Adrenal gland (tissue), 5 donors: ENCODE measurements around the gene MIR17HG.

Source experiments
- POLR2A ChIP-seq, 2 donors: fragments of 450-650 bp; IDR thresholded peaks; one replicate each; pipeline ENCODE4 v1.6.1; 2017; ENCODE audit warnings: antibody characterized with exemption in 2 of 2, mild to moderate bottlenecking in 2 of 2, moderate library complexity in 1 of 2
- TF ChIP-seq, protein P1 (sequence below), 6 experiments: fragments of 450-650 bp in 4 of 6; fragments of 200-600 bp in 2 of 6; sonication (generic) in 1 of 6; IDR thresholded peaks; 1 replicate in 5 of 6; 2 replicates in 1 of 6; pipeline versions ENCODE4 v1.5.1 to v1.8.0; 2016 to 2021; ENCODE audit warnings: antibody characterized with exemption in 6 of 6, mild to moderate bottlenecking in 2 of 6, moderate library complexity in 1 of 6
- donor health status: DM: no; HTN: no; CAD: no.

DNA sequence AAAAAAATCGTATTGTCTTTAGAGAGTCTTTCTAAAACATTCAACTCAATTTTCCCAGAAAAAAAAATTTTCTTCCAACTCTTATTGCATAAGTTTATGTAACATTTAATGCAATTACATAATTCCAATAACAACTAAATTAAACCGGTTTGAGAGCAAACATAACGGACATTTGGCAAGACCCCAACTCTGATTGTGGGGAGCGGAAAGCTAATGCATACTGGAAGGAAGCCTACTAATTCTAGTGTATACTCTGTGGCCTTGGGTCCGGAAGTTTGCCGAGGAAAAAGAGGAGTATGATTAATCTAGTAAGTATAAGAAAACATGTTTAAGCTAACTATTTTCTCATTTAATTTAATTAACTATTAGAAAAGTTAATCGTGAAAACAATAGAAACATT lies 21.3 kb upstream of the MIR17HG start:
- TF ChIP-seq, protein P1, sequence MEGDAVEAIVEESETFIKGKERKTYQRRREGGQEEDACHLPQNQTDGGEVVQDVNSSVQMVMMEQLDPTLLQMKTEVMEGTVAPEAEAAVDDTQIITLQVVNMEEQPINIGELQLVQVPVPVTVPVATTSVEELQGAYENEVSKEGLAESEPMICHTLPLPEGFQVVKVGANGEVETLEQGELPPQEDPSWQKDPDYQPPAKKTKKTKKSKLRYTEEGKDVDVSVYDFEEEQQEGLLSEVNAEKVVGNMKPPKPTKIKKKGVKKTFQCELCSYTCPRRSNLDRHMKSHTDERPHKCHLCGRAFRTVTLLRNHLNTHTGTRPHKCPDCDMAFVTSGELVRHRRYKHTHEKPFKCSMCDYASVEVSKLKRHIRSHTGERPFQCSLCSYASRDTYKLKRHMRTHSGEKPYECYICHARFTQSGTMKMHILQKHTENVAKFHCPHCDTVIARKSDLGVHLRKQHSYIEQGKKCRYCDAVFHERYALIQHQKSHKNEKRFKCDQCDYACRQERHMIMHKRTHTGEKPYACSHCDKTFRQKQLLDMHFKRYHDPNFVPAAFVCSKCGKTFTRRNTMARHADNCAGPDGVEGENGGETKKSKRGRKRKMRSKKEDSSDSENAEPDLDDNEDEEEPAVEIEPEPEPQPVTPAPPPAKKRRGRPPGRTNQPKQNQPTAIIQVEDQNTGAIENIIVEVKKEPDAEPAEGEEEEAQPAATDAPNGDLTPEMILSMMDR (IDR thresholded peaks at IDR 0.05): no peak
- no peak for TF ChIP-seq POLR2A (IDR thresholded peaks at IDR 0.05)
